KBM-7 (cell line): ENCODE results near the gene WWP2.
"Not testable (repeated sequence)": the region's sequence is repeated elsewhere in the genome, so short reads cannot be mapped to it uniquely, and the experiment has no call there.

Experiments used
- DNase-seq: peaks from one replicate; pipeline ENCODE4 v3.0.0-alpha.2; 2015
- in situ Hi-C: fragments of 300-500 bp; cut with MboI; formaldehyde crosslinking; loops from 2 replicates; pipeline ENCODE4 v1.14.3; 2020; ENCODE audit warnings: low sequenced_read_pairs, low pct_unique_long_range_greater_than_20kb, mixed read lengths

The WWP2 gene

GRCh38 chr16:69822174-69822935 is 60.2 kb downstream of the WWP2 start:
- no peak for DNase-seq
- in situ Hi-C loops = no loop called here

DNA sequence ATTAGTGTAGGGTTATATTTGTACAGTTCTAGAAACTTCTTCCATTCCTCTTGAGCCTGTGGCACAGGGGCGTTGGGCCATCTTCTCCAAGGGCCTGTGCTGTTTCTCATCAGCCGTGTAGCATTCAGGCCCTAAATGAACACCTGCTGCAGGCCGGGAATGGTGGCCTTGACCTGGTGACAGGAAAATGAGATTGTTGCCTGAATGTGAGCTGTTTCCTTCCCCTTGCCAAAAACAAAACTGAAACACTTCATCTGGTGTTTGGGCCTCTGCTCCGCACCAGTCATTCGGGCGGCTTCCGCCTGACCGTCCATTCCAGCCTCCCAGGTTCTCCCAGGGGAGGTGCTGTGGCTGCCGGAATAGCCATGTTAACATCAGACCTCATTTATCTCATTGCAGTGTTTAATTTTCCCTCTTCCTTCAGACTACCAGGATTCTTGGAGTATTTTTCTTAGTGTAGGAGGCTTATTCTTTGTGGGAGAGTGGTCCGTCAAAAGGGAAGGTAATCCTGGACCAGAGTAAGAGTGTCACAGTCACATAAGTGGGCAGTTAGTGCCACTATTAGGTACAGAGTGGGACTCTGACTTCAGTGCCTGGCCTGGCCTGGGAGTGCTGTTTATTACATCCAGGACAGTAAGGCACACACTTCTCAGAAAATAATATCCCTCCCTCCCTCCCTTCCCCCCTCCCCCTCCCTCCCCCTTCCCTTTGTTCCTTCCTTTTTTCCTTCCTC is 61.9 kb downstream of the WWP2 start:
- in situ Hi-C loops = no loop called here

DNA sequence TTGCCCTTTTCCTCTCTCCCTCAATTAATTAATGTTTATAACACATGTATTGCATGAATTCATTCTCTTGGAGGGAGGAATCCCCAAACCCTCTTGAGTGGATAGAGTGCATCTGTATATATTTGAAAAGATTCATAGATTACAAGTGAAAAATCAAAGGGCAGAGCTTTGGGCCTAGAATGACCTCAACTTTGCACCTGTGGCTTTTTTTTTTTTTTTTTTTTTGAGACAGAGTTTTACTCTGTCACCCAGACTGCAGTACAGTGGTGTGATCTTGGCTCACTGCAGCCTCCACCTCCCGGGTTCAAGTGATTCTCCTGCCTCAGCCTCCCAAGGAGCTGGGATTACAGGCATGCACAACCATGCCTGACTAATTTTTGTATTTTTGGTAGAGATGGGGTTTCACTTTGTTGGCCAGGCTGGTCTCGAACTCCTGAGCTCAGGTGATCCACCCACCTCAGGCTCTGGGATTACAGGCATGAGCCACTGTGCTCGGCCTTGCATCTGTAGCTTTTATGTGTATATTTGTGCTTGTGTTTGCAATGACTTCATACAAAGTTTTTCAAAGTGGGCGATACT is 62.5 kb downstream of the WWP2 start:
- in situ Hi-C loops, DNase-seq: not testable (repeated sequence)

More for the DNA sequence above, 61.9 kb downstream of the WWP2 start:
- DNase-seq = no peak

GRCh38 chr16:69827524-69827923 is 65.4 kb downstream of the WWP2 start:
- no peak for DNase-seq
- in situ Hi-C loops = no loop called here

GRCh38 chr16:69829338-69829737 is 67.2 kb downstream of the WWP2 start:
- DNase-seq = no peak
- in situ Hi-C loops = no loop called here

GRCh38 chr16:69830146-69830533 is 68.0 kb downstream of the WWP2 start:
- no peak for DNase-seq
- in situ Hi-C loops = no loop called here

- in situ Hi-C loops = no loop called here
- no peak for DNase-seq
Measured at GRCh38 chr16:69830534-69831211, 68.5 kb downstream of the WWP2 start.

- no peak for DNase-seq
- in situ Hi-C loops = no loop called here
Measured at GRCh38 chr16:69831212-69832123, 69.3 kb downstream of the WWP2 start.

DNA sequence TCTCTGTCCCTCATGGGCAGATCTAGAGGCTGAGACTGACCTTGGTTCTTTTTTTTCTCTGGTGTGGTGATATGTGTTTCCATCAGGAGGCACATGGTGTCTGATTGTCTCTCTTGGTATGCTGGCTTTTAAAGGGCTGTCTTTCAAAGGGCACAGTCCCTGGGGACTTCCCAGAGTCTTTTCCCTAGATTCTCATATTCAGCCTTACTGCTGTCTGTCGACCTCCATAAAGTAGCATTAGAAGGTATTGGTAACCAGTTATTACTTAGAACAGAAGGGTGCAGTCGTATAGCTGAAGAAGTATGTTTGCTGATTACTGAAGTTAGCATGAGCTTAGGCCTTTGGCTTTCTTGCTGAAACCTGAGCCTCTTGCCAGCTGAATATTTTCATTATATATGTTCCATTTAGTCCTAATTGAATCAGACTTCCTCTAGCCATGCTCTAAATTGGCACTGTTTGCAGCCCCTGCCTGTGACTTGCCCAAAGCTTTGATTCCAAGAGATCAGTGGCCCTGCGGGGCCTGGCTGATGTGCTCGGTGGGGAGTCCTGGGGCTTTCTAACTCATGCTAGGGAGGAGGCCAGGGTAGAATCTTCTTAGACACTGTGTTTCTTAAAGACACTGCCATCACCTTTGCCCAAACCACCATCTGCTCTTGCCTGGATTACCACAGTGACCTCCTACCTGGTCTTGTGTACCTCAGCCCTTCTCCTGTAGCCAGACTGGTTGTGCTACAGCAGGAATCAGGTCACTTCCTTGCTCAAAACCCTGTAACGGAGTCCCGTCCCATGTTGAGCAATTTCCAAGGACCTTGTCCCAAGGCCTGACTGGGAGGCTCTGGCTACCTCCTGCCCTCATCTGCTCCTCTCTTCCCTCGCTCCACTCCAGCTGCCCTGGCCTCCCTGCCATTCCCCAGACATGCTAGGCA is 71.5 kb downstream of the WWP2 start:
- DNase-seq = no peak
- in situ Hi-C loops = no loop called here

DNA sequence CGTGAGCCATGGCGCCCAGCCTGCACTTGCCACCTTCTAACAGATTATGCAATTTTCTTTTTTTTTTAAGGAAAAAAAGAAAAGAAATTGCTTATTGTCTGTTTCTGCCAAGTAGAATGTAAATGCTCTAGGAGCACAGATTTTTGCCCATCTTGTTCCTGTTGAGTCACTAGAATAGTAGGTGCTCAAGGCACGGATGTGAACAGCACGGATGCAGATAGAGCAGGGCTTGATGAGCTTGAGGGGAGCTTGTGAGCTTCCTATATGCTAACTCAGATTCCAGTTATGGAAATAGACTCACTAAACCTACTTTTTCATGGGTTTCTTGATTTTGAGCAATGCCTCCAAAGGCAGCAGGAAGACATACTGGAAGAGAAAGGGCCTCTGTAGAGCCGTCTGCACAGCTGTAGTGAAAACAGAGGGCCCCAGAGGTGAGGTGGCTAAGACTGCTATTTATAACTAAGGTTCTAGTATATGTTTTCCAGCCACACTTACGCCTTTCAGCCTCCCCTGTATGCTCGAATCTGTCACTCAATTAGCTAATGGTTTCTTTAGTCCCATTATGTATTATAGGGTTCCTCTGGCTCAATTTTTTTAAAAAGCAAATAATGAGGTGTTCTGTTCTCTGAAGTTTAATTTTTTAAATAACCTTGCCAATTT is 72.8 kb downstream of the WWP2 start:
- in situ Hi-C loops = no loop called here
- DNase-seq = no peak

DNA sequence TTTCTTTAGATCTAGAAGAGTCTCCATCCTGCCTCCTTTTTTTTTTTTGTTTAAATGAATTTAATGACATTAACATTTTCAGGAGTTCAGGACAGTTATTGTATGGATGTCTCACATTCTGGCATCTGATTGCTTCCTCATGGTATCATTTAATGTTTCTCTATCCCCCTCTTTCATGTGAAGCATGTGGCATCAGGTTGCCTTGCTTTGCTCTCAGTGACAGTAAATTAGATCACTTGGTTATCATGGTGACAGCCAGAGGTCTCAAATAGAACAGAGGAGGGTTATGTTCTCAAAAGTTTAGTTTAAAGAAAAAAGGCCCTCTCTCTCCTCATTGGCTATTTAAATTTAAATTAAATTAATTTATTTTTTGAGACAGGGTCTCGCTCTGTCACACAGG is 74.1 kb downstream of the WWP2 start:
- in situ Hi-C loops = no loop called here
- no peak for DNase-seq

GRCh38 chr16:69837380-69837779 is 75.2 kb downstream of the WWP2 start:
- DNase-seq = no peak
- in situ Hi-C loops = no loop called here

- in situ Hi-C loops = no loop called here
- DNase-seq = no peak
Measured at GRCh38 chr16:69838489-69838888, 76.4 kb downstream of the WWP2 start.

- DNase-seq = no peak
- in situ Hi-C loops = no loop called here
Measured at GRCh38 chr16:69839240-69839688, 77.1 kb downstream of the WWP2 start.

GRCh38 chr16:69839798-69840409 is 77.8 kb downstream of the WWP2 start:
- in situ Hi-C loops = no loop called here
- DNase-seq = no peak

DNA sequence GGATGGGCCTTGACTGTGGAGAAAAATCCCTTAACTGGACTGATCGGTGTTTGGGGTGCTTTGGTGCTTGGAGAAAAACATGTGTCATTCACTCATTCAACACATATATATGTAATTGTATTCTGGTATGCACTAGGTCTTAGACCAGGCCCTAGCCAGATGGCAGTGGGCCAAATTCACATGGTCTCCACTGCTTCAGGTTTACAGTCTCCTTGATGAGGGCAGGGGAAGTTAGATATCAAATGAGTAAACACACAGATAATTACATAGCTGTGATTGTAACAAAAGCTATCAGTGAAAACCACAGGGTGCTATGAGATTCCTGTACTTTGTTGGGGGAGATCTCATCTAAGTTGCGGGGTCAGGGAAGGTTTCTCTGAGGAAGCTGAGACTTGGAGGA is 78.8 kb downstream of the WWP2 start:
- in situ Hi-C loops = no loop called here
- DNase-seq = no peak

GRCh38 chr16:69844441-69844840 is 82.3 kb downstream of the WWP2 start:
- no peak for DNase-seq

More at GRCh38 chr16:69844441-69844840, 82.3 kb downstream of the WWP2 start:
- in situ Hi-C loops = no loop called here
